ENCODE measurements around the gene CD101.

GRCh38 chr1:116997636-116998035, 3.9 kb upstream of the CD101 start:
- no peak for TF ChIP-seq CTCF (conservative IDR thresholded peaks at IDR 0.05)
- TF ChIP-seq EZH2 (IDR thresholded peaks at IDR 0.05; ENCODE audit: low read depth) = no peak
